ENCODE results near the gene NT5DC1. TPM values are rescaled to one million over a fixed set of nuclear protein-coding genes. Genes with fewer than 3 reads are reported as not detected.

NT5DC1 gene
- total RNA-seq, 2 experiments from 2014 or later, result 30.2 to 31.7 TPM

DNA sequence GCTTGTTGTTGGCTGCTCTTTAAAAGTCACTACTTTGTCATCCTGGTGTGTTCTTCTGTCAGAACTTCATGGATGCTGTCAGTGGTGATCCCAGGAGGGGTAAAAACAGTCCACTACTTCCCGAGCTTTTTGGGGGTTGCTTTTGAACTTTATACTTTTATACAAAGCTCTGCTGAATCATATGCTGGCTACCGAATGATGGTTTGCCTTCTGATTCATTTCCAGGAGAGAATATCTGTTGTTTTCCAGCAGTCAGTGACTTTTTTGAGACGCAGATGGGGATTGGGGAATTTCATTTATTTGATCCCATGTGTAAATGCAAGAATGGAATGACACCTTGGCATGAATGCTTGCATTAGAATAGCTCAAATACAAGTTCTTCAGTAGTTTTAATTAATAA, 58.0 kb downstream of the NT5DC1 start:
- CTCF ChIA-PET, result no interaction called here
- no peak for DNase-seq
- Mint-ChIP-seq H3K36me3 (ENCODE audit: low read depth) (no peaks in the 10 kb centered on the region), H3K9me3 (peaks cover 10% of the 10 kb centered on the region), H3K4me1 (no peaks in the 10 kb centered on the region), H3K27ac (no peak overlapping the region), H3K4me3 (no peak overlapping the region), H3K27me3 (no peaks in the 10 kb centered on the region)
- POLR2A ChIA-PET, result no interaction called here

DNA sequence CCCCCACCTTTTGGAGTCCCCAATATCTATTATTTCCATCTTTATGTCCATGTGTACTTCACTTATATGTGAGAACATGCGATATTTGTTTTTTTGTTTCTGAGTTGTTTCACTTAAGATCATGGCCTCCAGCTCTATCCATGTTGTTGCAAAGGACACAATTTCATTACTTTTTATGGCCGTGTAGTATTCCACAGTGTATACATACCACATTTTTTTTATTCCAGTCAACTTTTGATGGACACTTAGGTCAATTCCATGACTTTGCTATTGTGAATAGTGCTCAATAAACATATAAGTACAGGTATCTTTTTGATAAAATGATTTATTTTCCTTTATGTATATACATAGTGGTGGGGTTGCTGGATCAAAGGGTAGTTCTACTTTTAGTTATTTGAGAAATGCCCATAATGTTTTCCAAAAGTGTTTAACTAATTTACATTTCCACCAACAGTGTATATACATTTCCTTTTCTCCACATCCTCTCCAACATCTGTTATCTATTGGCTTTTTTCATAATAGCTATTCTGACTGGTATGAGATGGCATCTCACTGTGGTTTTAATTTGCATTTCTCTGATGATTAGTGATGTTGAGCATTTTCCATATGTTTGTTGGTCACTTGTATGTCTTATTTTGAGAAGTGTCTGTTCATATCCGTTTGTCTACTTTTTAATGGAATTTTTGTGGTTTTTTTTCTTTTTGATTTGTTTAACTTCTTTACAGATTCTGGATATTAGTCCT, 59.3 kb downstream of the NT5DC1 start:
- Mint-ChIP-seq H3K27ac (no peak overlapping the region), H3K9me3 (peaks cover 11% of the 10 kb centered on the region), H3K36me3 (ENCODE audit: low read depth) (no peaks in the 10 kb centered on the region), H3K4me1 (no peaks in the 10 kb centered on the region), H3K27me3 (no peaks in the 10 kb centered on the region), H3K4me3 (no peak overlapping the region)
- ChIA-PET CTCF (no interaction called here), POLR2A (no interaction called here)
- no peak for DNase-seq

GRCh38 chr6:116165596-116165995, 64.9 kb downstream of the NT5DC1 start:
- H3K36me3 Mint-ChIP-seq (ENCODE audit: low read depth), result peaks cover 3% of the 10 kb centered on the region
- no peak overlapping the region for H3K27ac Mint-ChIP-seq
- ChIA-PET POLR2A (no interaction called here), CTCF (no interaction called here)
- H3K4me3 Mint-ChIP-seq, result no peak overlapping the region
- no peak for DNase-seq
- H3K27me3 Mint-ChIP-seq, result no peaks in the 10 kb centered on the region
- H3K9me3 Mint-ChIP-seq, result peaks cover 15% of the 10 kb centered on the region
- no peaks in the 10 kb centered on the region for H3K4me1 Mint-ChIP-seq

DNA sequence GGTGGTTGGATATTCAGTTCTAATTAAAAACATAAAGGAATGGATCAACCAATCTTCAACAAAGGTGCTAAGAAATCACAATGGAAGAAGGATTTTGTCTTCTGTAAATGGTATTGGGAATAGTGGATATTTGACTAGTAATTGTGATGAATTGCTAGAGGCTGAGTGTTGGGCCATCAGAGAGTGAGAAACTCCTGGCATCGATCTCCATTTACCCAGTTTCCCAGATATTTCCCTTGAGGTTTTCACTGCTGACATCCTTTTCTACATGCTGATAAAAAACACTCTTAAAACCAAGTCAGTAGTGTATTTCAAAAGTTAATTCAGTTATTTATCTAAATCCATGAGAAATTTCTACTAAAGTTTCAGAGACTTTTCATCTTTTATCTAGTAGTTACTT, 65.7 kb downstream of the NT5DC1 start:
- Mint-ChIP-seq H3K9me3 (peaks cover 15% of the 10 kb centered on the region), H3K4me1 (no peaks in the 10 kb centered on the region), H3K36me3 (ENCODE audit: low read depth) (peaks cover 3% of the 10 kb centered on the region), H3K4me3 (no peak overlapping the region), H3K27ac (no peak overlapping the region), H3K27me3 (no peaks in the 10 kb centered on the region)
- POLR2A ChIA-PET, result no interaction called here
- CTCF ChIA-PET, result no interaction called here
- DNase-seq, result no peak

DNA sequence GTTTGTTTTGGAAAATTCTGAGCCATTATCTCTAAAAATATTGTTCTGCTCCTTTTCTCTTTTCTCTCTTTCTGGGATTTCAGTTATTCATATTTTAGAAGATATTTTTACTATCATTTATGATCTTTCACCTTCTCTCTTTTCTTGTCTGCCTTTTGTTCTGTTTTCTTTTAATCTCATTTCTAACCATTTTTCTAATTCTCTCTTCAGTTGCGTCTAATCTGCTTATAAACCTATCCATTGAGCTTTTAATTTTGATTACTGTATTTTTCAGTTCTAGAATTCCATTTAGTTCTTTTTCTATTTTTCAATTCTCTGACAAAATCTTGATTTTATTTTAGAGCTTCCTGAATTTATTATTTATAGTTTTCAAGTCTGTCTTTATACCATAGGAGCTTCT, 67.5 kb downstream of the NT5DC1 start:
- H3K27ac Mint-ChIP-seq, result no peak overlapping the region
- no peaks in the 10 kb centered on the region for H3K27me3 Mint-ChIP-seq
- DNase-seq, result no peak
- POLR2A ChIA-PET, result no interaction called here
- CTCF ChIA-PET, result no interaction called here
- H3K4me3 Mint-ChIP-seq, result no peak overlapping the region
- H3K9me3 Mint-ChIP-seq, result peaks cover 13% of the 10 kb centered on the region
- no peaks in the 10 kb centered on the region for H3K4me1 Mint-ChIP-seq
- H3K36me3 Mint-ChIP-seq (ENCODE audit: low read depth), result peaks cover 3% of the 10 kb centered on the region

DNA sequence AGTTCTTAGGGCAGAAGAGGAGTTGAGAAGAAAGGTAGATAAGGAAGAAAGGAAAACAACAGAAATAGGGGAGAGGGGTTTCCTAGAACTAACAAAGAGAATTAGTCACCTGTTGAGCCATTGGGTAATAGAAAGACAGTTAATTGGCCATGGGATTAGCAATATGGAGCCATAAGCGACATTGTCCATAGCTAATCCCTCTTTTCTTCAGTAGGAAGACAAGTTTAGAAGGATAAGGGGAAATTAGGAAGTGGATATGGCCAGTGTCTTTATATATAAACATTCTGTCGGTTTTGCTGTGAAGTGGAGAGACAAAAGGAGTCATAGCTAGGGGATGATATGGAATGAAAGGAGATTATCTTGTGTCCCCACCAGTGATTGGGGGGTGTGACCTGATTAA, 69.2 kb downstream of the NT5DC1 start:
- POLR2A ChIA-PET, result no interaction called here
- no peaks in the 10 kb centered on the region for H3K4me1 Mint-ChIP-seq
- no peak overlapping the region for H3K27ac Mint-ChIP-seq
- no peak overlapping the region for H3K4me3 Mint-ChIP-seq
- H3K27me3 Mint-ChIP-seq, result no peaks in the 10 kb centered on the region
- no peak for DNase-seq
- CTCF ChIA-PET, result no interaction called here
- H3K36me3 Mint-ChIP-seq (ENCODE audit: low read depth), result peaks cover 3% of the 10 kb centered on the region
- H3K9me3 Mint-ChIP-seq, result peaks cover 13% of the 10 kb centered on the region

- ChIA-PET CTCF (no interaction called here), POLR2A (no interaction called here)
- Mint-ChIP-seq H3K36me3 (ENCODE audit: low read depth) (peaks cover 6% of the 10 kb centered on the region), H3K4me1 (no peaks in the 10 kb centered on the region), H3K9me3 (peaks cover 18% of the 10 kb centered on the region), H3K4me3 (no peak overlapping the region), H3K27me3 (no peaks in the 10 kb centered on the region), H3K27ac (no peak overlapping the region)
- no peak for DNase-seq
Observed at GRCh38 chr6:116170358-116171057, 69.9 kb downstream of the NT5DC1 start.

- H3K4me1 Mint-ChIP-seq, result no peaks in the 10 kb centered on the region
- ChIA-PET CTCF (no interaction called here), POLR2A (no interaction called here)
- no peak overlapping the region for H3K4me3 Mint-ChIP-seq
- no peak for DNase-seq
- peaks cover 9% of the 10 kb centered on the region for H3K36me3 Mint-ChIP-seq (ENCODE audit: low read depth)
- no peak overlapping the region for H3K27ac Mint-ChIP-seq
- H3K9me3 Mint-ChIP-seq, result peaks cover 14% of the 10 kb centered on the region
- no peaks in the 10 kb centered on the region for H3K27me3 Mint-ChIP-seq
Observed at GRCh38 chr6:116173928-116174327, 73.3 kb downstream of the NT5DC1 start.

DNA sequence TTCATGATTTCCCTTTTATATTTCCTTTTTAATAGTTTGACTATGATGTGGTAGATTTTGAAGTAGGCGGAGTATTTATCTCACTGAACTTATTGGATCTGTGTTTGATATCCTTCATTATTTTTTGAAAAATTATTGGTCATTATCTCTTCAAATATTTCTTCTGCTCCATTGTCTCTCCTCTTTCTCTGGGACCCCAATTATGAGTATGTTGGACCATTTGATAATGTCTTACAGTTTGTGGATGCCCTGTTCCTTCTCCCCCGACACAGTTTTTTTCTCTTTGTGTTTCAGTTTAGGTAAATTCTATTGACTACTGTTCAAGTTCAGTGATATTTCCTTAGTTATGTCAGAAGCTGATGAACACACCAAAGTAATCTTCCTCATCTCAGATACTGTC, 74.7 kb downstream of the NT5DC1 start:
- DNase-seq, result no peak
- CTCF ChIA-PET, result no interaction called here
- H3K4me1 Mint-ChIP-seq, result no peaks in the 10 kb centered on the region
- no peak overlapping the region for H3K4me3 Mint-ChIP-seq
- POLR2A ChIA-PET, result no interaction called here
- H3K9me3 Mint-ChIP-seq, result peaks cover 14% of the 10 kb centered on the region
- H3K36me3 Mint-ChIP-seq (ENCODE audit: low read depth), result peaks cover 9% of the 10 kb centered on the region
- no peaks in the 10 kb centered on the region for H3K27me3 Mint-ChIP-seq
- no peak overlapping the region for H3K27ac Mint-ChIP-seq

DNA sequence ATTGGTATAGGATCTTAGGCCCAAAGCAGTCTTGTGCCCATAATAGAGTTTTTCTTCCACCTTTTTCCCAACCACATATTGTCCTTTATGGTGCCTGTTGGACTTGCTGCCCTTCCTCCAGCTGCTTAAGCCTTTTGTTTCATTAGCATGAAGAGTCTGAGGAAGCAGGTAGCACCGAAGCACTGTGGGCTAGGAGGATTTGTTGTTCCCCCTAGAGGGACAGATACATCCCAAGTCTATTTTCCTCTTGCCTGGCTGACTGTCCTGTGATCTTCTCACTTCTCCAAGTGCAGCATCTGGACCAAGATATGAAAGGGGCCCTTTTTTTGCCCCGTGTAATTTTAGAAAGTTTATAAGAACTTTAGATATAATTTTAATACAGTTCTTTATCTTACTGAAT, 75.9 kb downstream of the NT5DC1 start:
- POLR2A ChIA-PET, result no interaction called here
- no peaks in the 10 kb centered on the region for H3K27me3 Mint-ChIP-seq
- CTCF ChIA-PET, result no interaction called here
- peaks cover 14% of the 10 kb centered on the region for H3K9me3 Mint-ChIP-seq
- no peak for DNase-seq
- H3K36me3 Mint-ChIP-seq (ENCODE audit: low read depth), result peaks cover 9% of the 10 kb centered on the region
- H3K27ac Mint-ChIP-seq, result no peak overlapping the region
- H3K4me1 Mint-ChIP-seq, result no peaks in the 10 kb centered on the region
- no peak overlapping the region for H3K4me3 Mint-ChIP-seq

DNA sequence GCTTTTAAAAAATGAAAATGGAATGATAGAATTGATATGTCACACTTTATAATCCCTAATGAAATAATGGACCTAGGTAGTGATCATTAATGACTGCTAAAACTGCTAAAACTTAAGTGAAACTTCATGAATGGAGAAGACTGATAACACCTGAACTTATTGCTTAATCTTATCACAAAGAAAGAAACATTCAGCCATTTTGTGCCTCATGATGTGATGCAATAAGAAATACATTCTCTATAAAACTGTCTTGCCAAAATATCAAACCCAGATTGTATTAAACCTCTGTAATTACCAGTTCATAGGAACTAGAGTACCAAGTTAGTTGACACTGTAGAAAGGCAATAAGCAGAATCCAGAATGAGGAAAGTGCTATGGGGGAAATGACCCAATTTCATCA, 79.7 kb downstream of the NT5DC1 start:
- Mint-ChIP-seq H3K36me3 (ENCODE audit: low read depth) (peaks cover 4% of the 10 kb centered on the region), H3K4me3 (no peak overlapping the region), H3K4me1 (no peaks in the 10 kb centered on the region), H3K9me3 (peaks cover 7% of the 10 kb centered on the region), H3K27ac (no peak overlapping the region), H3K27me3 (no peaks in the 10 kb centered on the region)
- DNase-seq, result no peak
- POLR2A ChIA-PET, result no interaction called here
- CTCF ChIA-PET, result no interaction called here

DNA sequence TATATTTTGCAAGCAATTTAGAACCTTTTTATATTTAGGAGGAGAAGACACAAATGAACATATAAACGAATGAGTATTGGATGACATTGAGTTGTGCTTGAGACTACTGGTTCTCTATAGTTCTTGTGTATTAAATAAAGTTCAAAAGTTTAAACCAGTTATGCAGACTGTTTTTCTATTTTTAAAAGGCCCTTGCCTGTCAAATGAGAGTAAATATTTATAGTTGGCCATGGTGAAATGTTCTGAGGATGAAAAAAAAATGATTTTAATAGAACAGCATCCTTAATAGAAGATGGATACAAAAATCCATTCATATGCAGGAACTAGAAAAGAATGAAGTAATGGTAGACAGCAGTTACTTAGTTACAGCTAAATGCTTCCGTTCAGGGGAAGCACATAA, 88.8 kb downstream of the NT5DC1 start:
- no peak overlapping the region for H3K27ac Mint-ChIP-seq
- ChIA-PET CTCF (no interaction called here), POLR2A (no interaction called here)
- no peak overlapping the region for H3K4me3 Mint-ChIP-seq
- no peaks in the 10 kb centered on the region for H3K4me1 Mint-ChIP-seq
- no peak for DNase-seq
- no peaks in the 10 kb centered on the region for H3K27me3 Mint-ChIP-seq
- H3K36me3 Mint-ChIP-seq (ENCODE audit: low read depth), result no peaks in the 10 kb centered on the region
- H3K9me3 Mint-ChIP-seq, result peaks cover 5% of the 10 kb centered on the region

GRCh38 chr6:116190550-116190949, 89.9 kb downstream of the NT5DC1 start:
- Mint-ChIP-seq H3K9me3 (peaks cover 3% of the 10 kb centered on the region), H3K36me3 (ENCODE audit: low read depth) (no peaks in the 10 kb centered on the region), H3K27ac (no peak overlapping the region), H3K4me1 (no peaks in the 10 kb centered on the region), H3K27me3 (no peaks in the 10 kb centered on the region), H3K4me3 (no peak overlapping the region)
- ChIA-PET POLR2A (no interaction called here), CTCF (no interaction called here)
- no peak for DNase-seq

GRCh38 chr6:116191881-116192280, 91.2 kb downstream of the NT5DC1 start:
- CTCF ChIA-PET, result no interaction called here
- no peak for DNase-seq
- H3K27me3 Mint-ChIP-seq, result no peaks in the 10 kb centered on the region

More at GRCh38 chr6:116191881-116192280, 91.2 kb downstream of the NT5DC1 start:
- POLR2A ChIA-PET, result no interaction called here
- Mint-ChIP-seq H3K4me3 (no peak overlapping the region), H3K4me1 (no peaks in the 10 kb centered on the region), H3K9me3 (no peaks in the 10 kb centered on the region), H3K36me3 (ENCODE audit: low read depth) (no peaks in the 10 kb centered on the region), H3K27ac (no peak overlapping the region)

Data from activated CD4-positive, alpha-beta T cell treated with anti-CD3 and anti-CD28 coated beads, Interleukin-2, amount 10 ng/mL, durations not matched to agents 7 days and 5 days (primary cell).